Measurements from ENCODE around the gene GLRB.

Gene GLRB

GRCh38 chr4:157079441-157079840, 3.5 kb downstream of the GLRB start:
- no peak overlapping the region for H3K4me3 ChIP-seq (ENCODE audit: low read depth, low read length)
- TF ChIP-seq, protein P1, sequence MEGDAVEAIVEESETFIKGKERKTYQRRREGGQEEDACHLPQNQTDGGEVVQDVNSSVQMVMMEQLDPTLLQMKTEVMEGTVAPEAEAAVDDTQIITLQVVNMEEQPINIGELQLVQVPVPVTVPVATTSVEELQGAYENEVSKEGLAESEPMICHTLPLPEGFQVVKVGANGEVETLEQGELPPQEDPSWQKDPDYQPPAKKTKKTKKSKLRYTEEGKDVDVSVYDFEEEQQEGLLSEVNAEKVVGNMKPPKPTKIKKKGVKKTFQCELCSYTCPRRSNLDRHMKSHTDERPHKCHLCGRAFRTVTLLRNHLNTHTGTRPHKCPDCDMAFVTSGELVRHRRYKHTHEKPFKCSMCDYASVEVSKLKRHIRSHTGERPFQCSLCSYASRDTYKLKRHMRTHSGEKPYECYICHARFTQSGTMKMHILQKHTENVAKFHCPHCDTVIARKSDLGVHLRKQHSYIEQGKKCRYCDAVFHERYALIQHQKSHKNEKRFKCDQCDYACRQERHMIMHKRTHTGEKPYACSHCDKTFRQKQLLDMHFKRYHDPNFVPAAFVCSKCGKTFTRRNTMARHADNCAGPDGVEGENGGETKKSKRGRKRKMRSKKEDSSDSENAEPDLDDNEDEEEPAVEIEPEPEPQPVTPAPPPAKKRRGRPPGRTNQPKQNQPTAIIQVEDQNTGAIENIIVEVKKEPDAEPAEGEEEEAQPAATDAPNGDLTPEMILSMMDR (IDR thresholded peaks at IDR 0.05; ENCODE audit: control insufficient read depth, extremely low read depth, insufficient read depth) = no peak
- no peak for DNase-seq (ENCODE audit: low read depth)

DNA sequence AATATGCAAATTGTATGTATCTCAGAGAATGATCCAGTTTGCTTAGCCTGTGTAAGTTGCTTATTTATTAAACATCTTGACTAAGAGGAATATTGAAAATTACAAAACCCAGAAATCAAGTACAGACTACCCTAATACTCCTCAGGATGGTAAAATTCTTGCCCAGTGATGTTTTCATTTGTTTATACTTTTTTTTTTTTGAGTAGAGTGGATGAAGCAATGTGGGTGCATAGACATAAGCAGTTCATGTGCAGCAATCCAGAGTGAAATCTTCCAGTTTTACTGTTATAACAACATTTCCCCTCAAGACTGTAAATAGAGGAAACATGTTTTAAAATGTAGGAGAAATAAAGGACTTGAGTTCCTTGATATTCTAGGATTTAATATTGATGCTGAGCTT, 4.7 kb downstream of the GLRB start:
- no peak overlapping the region for H3K4me3 ChIP-seq (ENCODE audit: low read depth, low read length)
- TF ChIP-seq, protein P1 (IDR thresholded peaks at IDR 0.05; ENCODE audit: control insufficient read depth, extremely low read depth, insufficient read depth) = no peak
- DNase-seq (ENCODE audit: low read depth) = no peak

DNA sequence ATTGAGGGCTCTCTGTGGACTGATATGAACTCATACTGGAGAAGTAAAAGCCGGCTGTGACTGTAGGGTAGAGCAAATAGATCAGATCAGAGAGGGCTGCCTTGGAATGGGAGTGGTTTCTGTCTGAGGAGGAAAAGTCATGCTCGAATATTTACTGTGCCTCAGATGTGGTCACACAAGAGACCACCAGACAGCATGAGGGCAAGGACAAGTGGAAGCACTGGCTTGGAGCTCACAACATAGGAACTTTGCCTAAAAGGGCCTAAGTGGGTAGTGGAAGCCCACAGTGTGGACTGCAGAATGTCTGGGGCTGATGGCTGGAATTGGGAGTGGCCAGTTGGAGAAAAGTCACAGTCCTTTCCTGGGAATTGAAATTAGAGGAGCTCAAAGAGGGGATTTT, 19.8 kb downstream of the GLRB start:
- TF ChIP-seq, protein P1 (IDR thresholded peaks at IDR 0.05; ENCODE audit: control insufficient read depth, extremely low read depth, insufficient read depth) = no peak
- no peak overlapping the region for H3K4me3 ChIP-seq (ENCODE audit: low read depth, low read length)
- DNase-seq (ENCODE audit: low read depth) = no peak

DNA sequence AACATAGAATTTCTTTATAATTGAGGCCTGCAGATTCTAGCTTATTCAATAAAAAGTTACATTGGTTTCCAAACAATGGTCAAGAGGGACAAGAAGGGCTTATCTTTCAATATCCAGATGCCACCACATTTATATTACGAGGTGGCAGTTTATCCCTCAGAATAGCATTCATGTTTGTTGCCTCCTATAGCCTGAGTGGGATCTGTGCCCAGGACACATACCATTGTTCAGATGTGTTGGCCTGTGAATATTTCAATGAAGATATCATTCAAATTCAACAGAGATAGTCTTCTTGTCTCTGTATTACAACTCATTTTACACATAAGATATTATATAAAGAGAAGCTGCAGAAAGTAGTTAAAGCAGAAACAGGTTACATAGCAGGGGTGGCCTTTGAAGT, 20.5 kb downstream of the GLRB start:
- no peak for DNase-seq (ENCODE audit: low read depth)

GRCh38 chr4:157099506-157099905, 23.6 kb downstream of the GLRB start:
- no peak overlapping the region for H3K4me3 ChIP-seq (ENCODE audit: low read depth, low read length)
- TF ChIP-seq, protein P1 (IDR thresholded peaks at IDR 0.05; ENCODE audit: control insufficient read depth, extremely low read depth, insufficient read depth) = no peak
- DNase-seq (ENCODE audit: low read depth) = no peak

More for the DNA sequence above, 20.5 kb downstream of the GLRB start:
- TF ChIP-seq, protein P1 (IDR thresholded peaks at IDR 0.05; ENCODE audit: control insufficient read depth, extremely low read depth, insufficient read depth) = no peak
- H3K4me3 ChIP-seq (ENCODE audit: low read depth, low read length) = no peak overlapping the region

- DNase-seq (ENCODE audit: low read depth) = no peak
- no peak overlapping the region for H3K4me3 ChIP-seq (ENCODE audit: low read depth, low read length)
- TF ChIP-seq, protein P1 (IDR thresholded peaks at IDR 0.05; ENCODE audit: control insufficient read depth, extremely low read depth, insufficient read depth) = no peak
Measured at GRCh38 chr4:157104541-157104940, 28.6 kb downstream of the GLRB start.

GRCh38 chr4:157114671-157115070, 38.7 kb downstream of the GLRB start:
- DNase-seq (ENCODE audit: low read depth) = no peak
- TF ChIP-seq, protein P1 (IDR thresholded peaks at IDR 0.05; ENCODE audit: control insufficient read depth, extremely low read depth, insufficient read depth) = no peak
- H3K4me3 ChIP-seq (ENCODE audit: low read depth, low read length) = no peak overlapping the region
